NT2/D1 (cell line): ENCODE measurements around the gene CYTL1.

ENCODE experiments used
- SUZ12 ChIP-seq: IDR thresholded peaks from 2 replicates; pipeline ENCODE4 v1.6.1; 2011; ENCODE audit not compliant: insufficient read length, insufficient read depth; ENCODE audit errors: extremely low read depth
- ZNF274 ChIP-seq: IDR thresholded peaks from 2 replicates; pipeline ENCODE4 v1.6.1; 2011; ENCODE audit warnings: mild to moderate bottlenecking, low read depth, low read length

DNA sequence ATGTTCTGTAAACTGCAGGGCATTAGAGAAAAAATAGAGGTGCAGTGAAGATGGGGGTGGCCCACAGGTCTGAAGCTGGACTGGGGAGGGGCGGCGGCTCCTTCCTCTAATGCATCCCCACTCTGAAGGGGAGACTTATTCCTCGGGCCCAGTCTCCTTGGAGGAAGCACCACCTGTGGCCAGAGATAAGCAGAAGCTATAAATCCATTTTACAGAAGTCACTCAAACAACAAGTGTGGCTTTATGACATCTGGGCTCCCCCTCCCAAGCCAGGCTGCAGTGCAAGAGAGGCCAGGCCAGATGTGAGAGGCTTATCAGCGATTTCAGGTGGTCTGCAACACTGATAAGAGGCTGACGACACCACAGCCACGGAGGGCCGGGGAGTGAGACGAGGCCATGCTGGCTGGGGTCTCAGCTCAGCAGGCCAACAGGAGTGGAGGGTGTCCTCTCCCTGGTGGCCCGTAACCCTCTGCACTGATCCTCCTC, 15.8 kb downstream of the CYTL1 start:
- TF ChIP-seq ZNF274 (no peak), SUZ12 (no peak)
